IMR-90 (cell line): ENCODE measurements around the gene AASS. TPM values are rescaled to one million over a fixed set of nuclear protein-coding genes. Genes with fewer than 3 reads are reported as not detected.

ENCODE experiments used
- ATAC-seq: fragments of 200-7000 bp; cut with Tn5 transposase; 2 replicates; pipeline ENCODE4 v1.9.1; 2020; ENCODE audit warnings: low read depth, mild to moderate bottlenecking, moderate library complexity
- BruUV-seq: library from RNA; stranded (reverse); fragments of 400-500 nt; replicated peaks from 2 replicates; lab custom pipeline; 2021; lab: Mats Ljungman, UMichigan
- CTCF ChIA-PET: fragments of 300-600 bp; formaldehyde crosslinking; extraction: SDS; loops from one replicate; lab custom pipeline; 2021; ENCODE audit warnings: antibody characterized with exemption; lab: Yijun Ruan, JAX
- POLR2A ChIA-PET: fragments of 300-600 bp; sonication (Branson Sonifier 250); formaldehyde crosslinking; loops from one replicate; lab custom pipeline; 2022; ENCODE audit warnings: antibody characterized with exemption; ENCODE audit not compliant: unreplicated experiment; lab: Charles Lee
- DNase-seq: peaks from one replicate; pipeline ENCODE4 v3.0.0; 2013
- H2AFZ ChIP-seq: replicated peaks from 2 replicates; pipeline ENCODE3; 2013; ENCODE audit warnings: low read length, mild to moderate bottlenecking; ENCODE audit not compliant: poor library complexity
- H2AK5ac ChIP-seq: 2 replicates; pipeline ENCODE4 v1.6.1; 2013; ENCODE audit warnings: low read depth, low read length, inconsistent platforms
- H2AK9ac ChIP-seq: replicated peaks from 2 replicates; pipeline ENCODE3; 2013; ENCODE audit warnings: mild to moderate bottlenecking, low read depth, low read length, moderate library complexity; ENCODE audit not compliant: poor library complexity
- H2BK120ac ChIP-seq: 2 replicates; pipeline ENCODE4 v1.6.1; 2013; ENCODE audit warnings: low read depth, low read length, inconsistent platforms
- H2BK15ac ChIP-seq: 3 replicates; pipeline ENCODE4 v1.6.1; 2013; ENCODE audit warnings: low read depth, low read length, inconsistent platforms
- H2BK20ac ChIP-seq: 2 replicates; pipeline ENCODE4 v1.6.1; 2013; ENCODE audit warnings: low read depth, mild to moderate bottlenecking, inconsistent platforms, low read length, moderate library complexity
- H2BK5ac ChIP-seq: 2 replicates; pipeline ENCODE4 v1.6.1; 2013; ENCODE audit warnings: mild to moderate bottlenecking, low read depth, low read length, inconsistent platforms; ENCODE audit not compliant: poor library complexity, severe bottlenecking
- H3K14ac ChIP-seq: replicated peaks from 2 replicates; pipeline ENCODE4 v1.6.1; 2013; ENCODE audit warnings: low read depth, low read length, inconsistent platforms
- H3K18ac ChIP-seq: 2 replicates; pipeline ENCODE4 v1.6.1; 2013; ENCODE audit warnings: low read depth, low read length, control low read depth
- H3K23ac ChIP-seq: 2 replicates; pipeline ENCODE4 v1.6.1; 2013; ENCODE audit warnings: low read depth, low read length, inconsistent platforms
- H3K27ac ChIP-seq: 2 replicates; pipeline ENCODE4 v1.5.1; 2013; ENCODE audit warnings: mild to moderate bottlenecking, control low read depth, low read length; ENCODE audit not compliant: insufficient read depth
- H3K27me3 ChIP-seq: 2 replicates; pipeline ENCODE4 v1.6.1; 2013; ENCODE audit warnings: low read length; ENCODE audit not compliant: control insufficient read depth, insufficient read depth
- H3K36me3 ChIP-seq: 2 replicates; pipeline ENCODE4 v1.6.1; 2013; ENCODE audit warnings: low read length, mixed read lengths; ENCODE audit not compliant: control insufficient read depth, insufficient read depth
- H3K4ac ChIP-seq: 2 replicates; pipeline ENCODE4 v1.6.1; 2013; ENCODE audit warnings: low read depth, low read length, inconsistent platforms
- H3K4me1 ChIP-seq: 2 replicates; pipeline ENCODE4 v1.6.1; 2013; ENCODE audit warnings: low read length, mixed read lengths; ENCODE audit not compliant: control insufficient read depth, insufficient read depth
- H3K4me2 ChIP-seq: 2 replicates; pipeline ENCODE4 v1.6.1; 2013; ENCODE audit warnings: low read depth, mild to moderate bottlenecking, control low read depth, low read length, moderate library complexity
- H3K4me3 ChIP-seq: 2 replicates; pipeline ENCODE4 v1.5.1; 2013; ENCODE audit warnings: low read depth, mild to moderate bottlenecking, control low read depth, low read length, moderate library complexity; ENCODE audit not compliant: insufficient read depth
- H3K56ac ChIP-seq: 2 replicates; pipeline ENCODE4 v1.6.1; 2013; ENCODE audit warnings: low read length, inconsistent platforms; ENCODE audit not compliant: insufficient read depth; ENCODE audit errors: extremely low read depth
- H3K79me1 ChIP-seq, 2 experiments: 2 replicates each; pipeline ENCODE4 v1.6.1; 2013; ENCODE audit warnings: low read length in 2 of 2, inconsistent platforms in 1 of 2, low read depth in 1 of 2
- H3K9ac ChIP-seq: 2 replicates; pipeline ENCODE4 v1.6.1; 2013; ENCODE audit warnings: low read depth, low read length, control low read depth
- H3K9me1 ChIP-seq: 2 replicates; pipeline ENCODE4 v1.6.1; 2013; ENCODE audit warnings: low read length, inconsistent platforms; ENCODE audit not compliant: insufficient read depth
- H3K9me3 ChIP-seq: 2 replicates; pipeline ENCODE4 v1.6.1; 2013; ENCODE audit warnings: low read length; ENCODE audit not compliant: control insufficient read depth, insufficient read depth
- H4K20me1 ChIP-seq: 2 replicates; pipeline ENCODE4 v1.6.1; 2013; ENCODE audit warnings: low read length, inconsistent platforms; ENCODE audit not compliant: insufficient read depth
- H4K5ac ChIP-seq: 2 replicates; pipeline ENCODE4 v1.6.1; 2013; ENCODE audit warnings: mild to moderate bottlenecking, low read depth, low read length, control low read depth
- H4K8ac ChIP-seq, 2 experiments: 2 replicates each; pipeline ENCODE4 v1.6.1; 2013; ENCODE audit warnings: low read depth in 2 of 2, low read length in 2 of 2, control low read depth in 1 of 2, inconsistent platforms in 1 of 2
- H4K91ac ChIP-seq: 2 replicates; pipeline ENCODE4 v1.6.1; 2013; ENCODE audit warnings: low read depth, low read length, inconsistent platforms; ENCODE audit not compliant: insufficient read depth
- BHLHE40 ChIP-seq: fragments of 150-350 bp; IDR thresholded peaks from 2 replicates; pipeline ENCODE4 v1.6.1; 2016; ENCODE audit warnings: mild to moderate bottlenecking, low read depth, low read length
- CEBPB ChIP-seq: IDR thresholded peaks from 2 replicates; pipeline ENCODE4 v1.6.1; 2012; ENCODE audit warnings: low read depth, low read length, improper control_type of control experiment
- CHD1 ChIP-seq: IDR thresholded peaks from 2 replicates; pipeline ENCODE4 v1.6.1; 2012; ENCODE audit warnings: low read depth, low read length, improper control_type of control experiment
- ELK1 ChIP-seq: fragments of 150-350 bp; IDR thresholded peaks from 2 replicates; pipeline ENCODE4 v1.6.1; 2016; ENCODE audit warnings: low read depth, mild to moderate bottlenecking, low read length, moderate library complexity, borderline replicate concordance
- FOS ChIP-seq: fragments of 150-350 bp; IDR thresholded peaks from 2 replicates; pipeline ENCODE4 v1.6.1; 2016; ENCODE audit warnings: low read depth, low read length
- MAFK ChIP-seq: IDR thresholded peaks from 2 replicates; pipeline ENCODE4 v1.6.1; 2012; ENCODE audit warnings: low read depth, low read length, improper control_type of control experiment
- MAZ ChIP-seq: IDR thresholded peaks from 2 replicates; pipeline ENCODE4 v1.6.1; 2012; ENCODE audit warnings: low read depth, mild to moderate bottlenecking, low read length, improper control_type of control experiment, moderate library complexity, borderline replicate concordance
- MXI1 ChIP-seq: IDR thresholded peaks from 2 replicates; pipeline ENCODE4 v1.6.1; 2012; ENCODE audit warnings: low read depth, mild to moderate bottlenecking, low read length, moderate library complexity, borderline replicate concordance
- NFE2L2 ChIP-seq: fragments of 150-350 bp; IDR thresholded peaks from 2 replicates; pipeline ENCODE4 v1.6.1; 2016; ENCODE audit warnings: low read depth, mild to moderate bottlenecking, low read length
- POLR2A ChIP-seq: IDR thresholded peaks from 2 replicates; pipeline ENCODE4 v1.6.1; 2012; ENCODE audit warnings: mild to moderate bottlenecking, low read depth, low read length
- RAD21 ChIP-seq: IDR thresholded peaks from 2 replicates; pipeline ENCODE4 v1.6.1; 2012; ENCODE audit warnings: low read length, improper control_type of control experiment
- RCOR1 ChIP-seq: IDR thresholded peaks from 2 replicates; pipeline ENCODE4 v1.6.1; 2012; ENCODE audit warnings: mild to moderate bottlenecking, low read length, improper control_type of control experiment; ENCODE audit not compliant: insufficient replicate concordance
- RFX5 ChIP-seq: IDR thresholded peaks from 2 replicates; pipeline ENCODE4 v1.8.0; 2012; ENCODE audit warnings: low read depth, mild to moderate bottlenecking, low read length, moderate library complexity
- SMC3 ChIP-seq: fragments of 150-350 bp; IDR thresholded peaks from 2 replicates; pipeline ENCODE4 v1.6.1; 2016; ENCODE audit warnings: low read depth, mild to moderate bottlenecking, antibody characterized with exemption, low read length, moderate library complexity
- dilution Hi-C: fragments of 300-500 bp; cut with HindIII; formaldehyde crosslinking; loops from one replicate; pipeline ENCODE4 v1.14.3; 2018; ENCODE audit warnings: low sequenced_read_pairs; ENCODE audit not compliant: unreplicated experiment
- in situ Hi-C: fragments of 300-500 bp; cut with MboI; formaldehyde crosslinking; loops from 3 replicates; pipeline ENCODE4 v1.14.3; 2019; ENCODE audit warnings: low sequenced_read_pairs, inconsistent platforms, mixed read lengths
- intact Hi-C: fragments of 100-400 bp; cut with micrococcal nuclease; formaldehyde crosslinking; loops from 2 replicates; pipeline ENCODE4 v1.10.0; 2022
- polyA plus RNA-seq, 3 experiments: library from polyadenylated mRNA; depleted of rRNA; stranded (reverse); fragments of >200 nt; gene quantifications; 2 replicates each; pipeline ENCODE4 v1.2.3, GENCODE V29; 2012; ENCODE audit warnings: low replicate concordance in 1 of 3
- total RNA-seq: library from RNA; depleted of rRNA; stranded (reverse); fragments of >200 nt; gene quantifications from 2 replicates; pipeline ENCODE4 v1.2.3, GENCODE V29; 2012
- TF ChIP-seq, protein P1 (sequence below): conservative IDR thresholded peaks from 2 replicates; pipeline ENCODE4 v1.5.1; 2012; ENCODE audit warnings: mild to moderate bottlenecking, low read depth, low read length, improper control_type of control experiment
- TF ChIP-seq, protein P2 (sequence below): fragments of 150-350 bp; IDR thresholded peaks from 2 replicates; pipeline ENCODE4 v1.6.1; 2017; ENCODE audit warnings: mild to moderate bottlenecking, antibody characterized with exemption, low read length, low read depth

AASS gene
- total and polyA plus RNA-seq, 2 of the 4 experiments (the other 2 are of a cell fraction): 6.1 to 12.9 TPM

DNA sequence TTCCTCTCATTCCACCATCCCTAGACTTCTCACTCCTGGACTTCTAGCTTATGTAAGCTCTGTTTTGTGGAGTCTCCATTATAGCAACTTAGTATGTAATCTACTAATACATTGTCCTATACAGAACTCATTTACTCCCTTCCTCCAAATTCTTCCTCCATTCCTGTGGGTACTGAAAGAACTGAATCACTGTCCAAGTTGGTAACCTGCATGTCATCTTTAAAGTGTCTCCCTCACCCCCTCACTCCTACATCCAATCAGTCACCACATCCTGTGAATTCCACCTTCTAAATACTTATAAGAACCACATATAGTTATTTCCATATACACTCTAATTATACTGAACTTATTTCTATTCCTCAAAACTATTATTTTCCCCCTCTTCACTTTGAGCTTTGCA lies 20.3 kb downstream of the AASS start:
- Histone ChIP-seq H3K4ac (no peak overlapping the region), H2AK5ac (no peak overlapping the region), H3K27me3 (no peaks in the 10 kb centered on the region), H3K9ac (no peak overlapping the region), H4K91ac (no peak overlapping the region), H3K23ac (no peak overlapping the region), H2BK15ac (no peak overlapping the region), H4K5ac (no peak overlapping the region), H3K79me1 (no peaks in the 10 kb centered on the region), H4K20me1 (no peaks in the 10 kb centered on the region), H3K4me3 (no peak overlapping the region), H2BK20ac (no peak overlapping the region), H3K14ac (no peak overlapping the region), H3K9me1 (no peaks in the 10 kb centered on the region), H2AK9ac (no peak overlapping the region), H3K18ac (no peak overlapping the region), H2BK5ac (no peak overlapping the region), H3K27ac (no peak overlapping the region), H2AFZ (no peak overlapping the region), H4K8ac (no peak overlapping the region), H3K4me1 (no peaks in the 10 kb centered on the region), H3K4me2 (no peak overlapping the region), H2BK120ac (no peak overlapping the region), H3K56ac (no peak overlapping the region), H3K9me3 (no peaks in the 10 kb centered on the region), H3K36me3 (peaks cover 2% of the 10 kb centered on the region)
- in situ Hi-C loops: no loop called here
- ATAC-seq (no peak), DNase-seq (peak; percentile 18)
- ChIA-PET CTCF (no interaction called here), POLR2A (no interaction called here)
- TF ChIP-seq ELK1: no peak
- TF ChIP-seq BHLHE40: no peak
- TF ChIP-seq, protein P1, sequence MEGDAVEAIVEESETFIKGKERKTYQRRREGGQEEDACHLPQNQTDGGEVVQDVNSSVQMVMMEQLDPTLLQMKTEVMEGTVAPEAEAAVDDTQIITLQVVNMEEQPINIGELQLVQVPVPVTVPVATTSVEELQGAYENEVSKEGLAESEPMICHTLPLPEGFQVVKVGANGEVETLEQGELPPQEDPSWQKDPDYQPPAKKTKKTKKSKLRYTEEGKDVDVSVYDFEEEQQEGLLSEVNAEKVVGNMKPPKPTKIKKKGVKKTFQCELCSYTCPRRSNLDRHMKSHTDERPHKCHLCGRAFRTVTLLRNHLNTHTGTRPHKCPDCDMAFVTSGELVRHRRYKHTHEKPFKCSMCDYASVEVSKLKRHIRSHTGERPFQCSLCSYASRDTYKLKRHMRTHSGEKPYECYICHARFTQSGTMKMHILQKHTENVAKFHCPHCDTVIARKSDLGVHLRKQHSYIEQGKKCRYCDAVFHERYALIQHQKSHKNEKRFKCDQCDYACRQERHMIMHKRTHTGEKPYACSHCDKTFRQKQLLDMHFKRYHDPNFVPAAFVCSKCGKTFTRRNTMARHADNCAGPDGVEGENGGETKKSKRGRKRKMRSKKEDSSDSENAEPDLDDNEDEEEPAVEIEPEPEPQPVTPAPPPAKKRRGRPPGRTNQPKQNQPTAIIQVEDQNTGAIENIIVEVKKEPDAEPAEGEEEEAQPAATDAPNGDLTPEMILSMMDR: no peak
- TF ChIP-seq RFX5: no peak
- TF ChIP-seq RAD21: no peak
- no peak for TF ChIP-seq CEBPB
- no peak for TF ChIP-seq RCOR1
- TF ChIP-seq MAFK: no peak
- TF ChIP-seq SMC3: no peak
- TF ChIP-seq MXI1: no peak
- no peak for TF ChIP-seq CHD1
- TF ChIP-seq POLR2A: no peak
- no peak for TF ChIP-seq FOS
- TF ChIP-seq MAZ: no peak
- no peak for TF ChIP-seq NFE2L2
- TF ChIP-seq, protein P2, sequence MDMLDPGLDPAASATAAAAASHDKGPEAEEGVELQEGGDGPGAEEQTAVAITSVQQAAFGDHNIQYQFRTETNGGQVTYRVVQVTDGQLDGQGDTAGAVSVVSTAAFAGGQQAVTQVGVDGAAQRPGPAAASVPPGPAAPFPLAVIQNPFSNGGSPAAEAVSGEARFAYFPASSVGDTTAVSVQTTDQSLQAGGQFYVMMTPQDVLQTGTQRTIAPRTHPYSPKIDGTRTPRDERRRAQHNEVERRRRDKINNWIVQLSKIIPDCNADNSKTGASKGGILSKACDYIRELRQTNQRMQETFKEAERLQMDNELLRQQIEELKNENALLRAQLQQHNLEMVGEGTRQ: no peak
- intact Hi-C loops: no loop called here
- BruUV-seq: no TSS peak
- dilution Hi-C loops: no loop called here
